GOT3 (cell line): ENCODE measurements around the gene B3GAT1.
"Not testable (repeated sequence)": the region's sequence is repeated elsewhere in the genome, so short reads cannot be mapped to it uniquely, and the experiment has no call there.

Experiments
- DNase-seq: peaks from one replicate; lab custom pipeline; 2025; ENCODE audit warnings: mixed read lengths; lab: John Stamatoyannopoulos, UW

The B3GAT1 gene

DNA sequence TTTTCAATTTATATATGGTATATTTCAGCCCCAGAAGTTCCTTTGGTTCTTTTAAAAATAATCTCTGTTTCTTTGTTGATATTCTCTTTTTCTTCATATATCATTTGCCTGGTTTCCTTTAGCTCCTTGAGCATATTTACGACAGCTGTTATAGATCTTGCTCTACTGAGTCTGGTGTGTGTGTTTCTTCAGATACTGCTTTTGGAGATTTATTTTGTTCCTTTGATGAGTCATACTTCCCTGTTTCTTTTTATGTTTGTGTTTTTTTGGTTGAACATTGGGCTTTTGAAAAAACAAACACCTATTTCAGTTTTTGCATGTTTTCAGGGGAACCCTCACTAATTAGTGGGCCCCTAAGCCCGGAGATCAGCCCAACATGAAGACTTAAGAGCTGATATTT lies 56.9 kb downstream of the B3GAT1 start:
- DNase-seq = no peak

DNA sequence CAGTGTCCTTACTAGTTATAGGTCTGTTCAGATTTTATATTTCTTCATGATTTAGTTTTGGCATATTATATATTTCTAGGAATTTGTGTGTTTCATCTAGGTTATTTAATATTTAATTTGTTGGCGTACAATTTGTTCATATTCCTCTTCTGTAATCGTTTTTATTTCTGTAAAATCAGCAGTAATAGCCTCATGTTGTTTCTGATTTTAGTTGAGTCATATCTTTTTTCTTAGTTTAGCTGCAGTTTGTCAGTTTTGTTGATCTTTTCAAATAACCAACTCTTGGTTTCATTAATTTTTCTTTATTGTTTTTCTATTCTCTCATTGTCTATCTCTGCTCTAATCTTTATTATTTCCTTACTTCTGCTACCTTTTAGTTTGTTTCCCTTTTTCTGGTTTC lies 59.9 kb downstream of the B3GAT1 start:
- no peak for DNase-seq

DNA sequence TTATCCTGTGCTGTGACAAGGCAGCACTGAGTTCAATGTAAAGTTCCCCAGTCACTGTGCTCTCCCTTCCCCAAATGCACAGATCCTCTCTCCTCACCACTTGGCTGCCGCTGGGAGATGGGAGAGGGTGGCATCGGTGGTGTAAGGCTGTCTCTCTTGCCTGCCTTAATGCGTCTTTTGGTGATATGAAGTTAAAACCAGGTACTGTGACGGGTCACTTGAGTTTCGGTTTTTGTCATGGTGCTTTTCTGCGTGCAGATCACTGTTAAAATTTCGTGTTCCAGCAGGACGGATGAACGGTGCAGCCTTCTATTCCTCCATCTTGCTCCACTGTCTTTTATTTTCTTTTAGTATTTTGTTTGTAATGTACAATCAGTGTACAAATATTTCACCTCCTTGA lies 61.7 kb downstream of the B3GAT1 start:
- DNase-seq = no peak

DNA sequence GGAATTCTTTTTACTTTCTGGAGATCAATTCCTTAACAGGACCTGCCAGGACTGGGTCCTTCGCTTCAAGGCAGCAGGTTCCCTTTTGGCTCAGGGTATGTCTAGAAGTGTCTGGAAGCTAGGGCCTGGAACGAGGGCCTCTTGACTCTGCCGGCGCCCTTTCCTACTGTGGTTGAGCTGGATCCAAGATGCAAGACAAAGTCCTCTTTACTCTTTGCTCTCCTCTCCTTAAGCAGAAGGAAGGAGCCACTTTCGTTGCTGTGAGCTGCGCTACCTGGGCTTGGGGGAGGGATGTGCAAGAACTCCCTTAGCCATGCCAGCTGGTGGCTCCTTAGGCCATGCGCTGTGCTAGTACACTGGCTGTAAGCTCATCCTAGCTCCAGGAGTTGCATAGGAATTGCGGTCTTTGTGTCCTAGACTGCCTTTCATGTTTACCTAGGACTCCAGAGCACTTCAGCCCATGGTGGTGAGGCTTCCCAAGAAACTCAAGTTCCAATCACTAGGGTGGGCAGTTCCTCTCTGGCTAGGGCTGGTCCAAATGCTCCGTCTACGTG lies 62.2 kb downstream of the B3GAT1 start:
- no peak for DNase-seq

DNA sequence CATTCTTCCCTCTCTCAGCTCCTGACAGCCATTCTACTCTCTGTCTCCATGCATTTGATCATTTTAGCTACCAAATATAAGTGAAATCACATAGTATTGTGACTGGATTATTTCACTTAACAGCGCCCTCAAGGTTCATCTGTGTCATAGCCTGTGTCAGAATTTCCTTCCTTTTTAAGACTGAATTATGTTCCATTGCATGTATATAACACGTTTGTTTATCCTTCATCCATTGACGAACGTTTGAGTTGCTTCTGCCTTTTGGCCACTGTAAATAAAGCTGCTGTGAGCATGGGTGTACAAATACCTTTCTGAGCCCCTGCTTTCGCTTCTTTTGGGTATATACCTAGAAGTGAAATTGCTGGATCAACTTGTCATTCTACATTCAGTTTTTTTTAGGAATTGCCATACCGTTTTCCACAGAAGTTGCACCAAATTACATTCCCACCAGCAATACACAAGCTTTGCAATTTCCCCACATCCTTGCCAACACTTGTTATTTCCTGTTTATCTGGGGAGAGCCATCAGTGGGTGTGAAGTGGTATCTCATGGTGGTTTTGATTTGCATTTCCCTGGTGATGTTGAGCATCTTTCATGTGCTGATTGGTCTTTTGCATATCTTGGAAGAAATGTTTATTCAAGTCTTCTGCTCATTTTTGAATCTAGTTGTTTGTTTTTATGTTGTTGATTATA lies 62.8 kb downstream of the B3GAT1 start:
- no peak for DNase-seq

DNA sequence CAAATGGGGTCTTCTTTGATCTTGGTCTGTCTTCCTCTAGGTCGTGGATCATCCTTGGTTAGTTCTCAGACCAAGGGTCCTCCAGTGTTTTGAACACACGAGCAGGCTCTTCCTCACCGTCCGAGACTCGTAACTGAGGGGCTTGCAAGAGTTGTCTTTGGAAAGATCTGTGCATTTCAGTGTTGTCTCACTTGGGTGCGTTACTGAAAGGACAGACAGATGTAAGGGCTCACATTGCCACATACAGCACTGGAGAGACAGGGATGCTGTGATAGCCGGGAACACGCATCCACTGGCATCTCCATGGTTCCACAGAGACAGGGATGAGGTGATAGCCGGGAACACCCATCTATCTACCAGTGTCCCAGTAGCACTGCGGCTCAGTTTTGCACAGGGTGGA lies 64.6 kb downstream of the B3GAT1 start:
- DNase-seq = no peak

DNA sequence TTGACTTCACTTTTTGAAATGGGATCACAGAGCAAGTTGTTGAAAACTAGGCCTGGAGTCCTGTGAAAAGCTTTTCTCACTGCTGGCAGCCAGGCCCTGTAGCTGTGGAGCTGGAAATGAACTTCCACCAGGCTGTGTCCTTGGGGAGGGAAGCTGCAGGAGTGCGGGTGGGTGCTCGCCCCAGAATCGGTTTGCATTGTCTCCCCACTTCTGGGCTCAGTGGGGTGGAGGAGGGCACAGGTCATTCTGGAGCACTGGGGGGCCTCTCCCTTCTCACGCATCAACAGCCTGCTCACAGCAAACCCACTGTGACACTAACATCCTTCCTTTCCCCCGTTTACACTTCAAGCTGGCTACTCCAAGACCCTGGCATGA lies 65.1 kb downstream of the B3GAT1 start:
- DNase-seq = no peak

DNA sequence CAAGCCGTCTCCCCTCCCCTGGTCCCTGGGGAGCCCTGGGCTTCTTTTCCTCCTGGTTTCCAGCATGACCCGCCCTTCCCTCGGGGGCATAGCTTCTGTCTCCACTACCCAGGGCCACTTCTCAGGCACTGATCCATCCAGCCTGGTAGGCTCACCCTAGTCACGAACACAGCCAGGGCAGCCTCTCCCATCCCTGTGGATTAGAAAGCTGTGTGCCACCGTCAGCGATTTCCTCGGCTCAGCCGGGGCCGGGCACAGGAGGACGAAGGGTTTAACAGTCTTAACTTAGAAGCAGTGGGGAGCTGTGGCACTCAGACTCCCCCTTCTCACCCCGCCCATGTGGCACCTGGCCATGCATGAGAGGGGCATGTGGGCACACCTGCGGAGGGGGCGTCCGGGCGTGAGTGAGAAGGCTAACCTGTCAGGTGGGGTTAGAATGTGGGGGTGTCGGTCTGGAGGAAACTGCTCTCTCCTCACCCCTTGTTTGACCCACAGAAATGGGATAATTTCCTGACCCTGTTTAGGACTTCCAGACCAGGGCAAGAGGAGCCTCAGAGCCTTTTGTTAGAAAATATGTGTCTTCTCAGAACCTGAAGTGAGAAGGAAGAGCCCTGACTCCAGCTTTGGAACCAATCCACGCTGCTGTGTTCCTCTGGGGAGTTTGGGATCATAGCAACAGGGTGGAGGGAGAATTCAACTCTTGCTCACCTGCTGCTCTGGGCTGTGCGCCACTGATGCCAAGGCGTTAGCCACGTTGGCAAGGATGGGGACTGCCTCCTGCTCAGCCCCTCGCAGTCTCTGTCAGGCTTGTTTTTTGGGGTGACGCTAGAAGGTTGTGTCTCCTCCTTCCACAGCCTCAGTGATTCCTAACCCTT lies 65.7 kb downstream of the B3GAT1 start:
- DNase-seq = no peak

DNA sequence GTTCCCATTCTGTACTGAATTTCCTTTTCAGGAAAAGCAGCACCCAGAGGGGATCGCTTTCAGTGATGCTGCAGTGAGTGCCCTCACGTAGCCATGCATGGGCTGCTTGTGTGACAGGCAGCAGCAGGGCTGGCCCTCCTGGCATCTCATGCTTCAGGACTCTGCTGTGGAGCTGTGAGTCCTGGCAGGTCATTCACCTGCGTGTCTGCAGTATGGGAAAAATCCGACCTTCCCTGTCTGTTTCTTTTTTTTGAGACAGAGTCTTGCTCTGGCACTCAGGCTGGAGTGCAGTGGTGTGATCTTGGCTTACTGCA lies 66.8 kb downstream of the B3GAT1 start:
- no peak for DNase-seq

DNA sequence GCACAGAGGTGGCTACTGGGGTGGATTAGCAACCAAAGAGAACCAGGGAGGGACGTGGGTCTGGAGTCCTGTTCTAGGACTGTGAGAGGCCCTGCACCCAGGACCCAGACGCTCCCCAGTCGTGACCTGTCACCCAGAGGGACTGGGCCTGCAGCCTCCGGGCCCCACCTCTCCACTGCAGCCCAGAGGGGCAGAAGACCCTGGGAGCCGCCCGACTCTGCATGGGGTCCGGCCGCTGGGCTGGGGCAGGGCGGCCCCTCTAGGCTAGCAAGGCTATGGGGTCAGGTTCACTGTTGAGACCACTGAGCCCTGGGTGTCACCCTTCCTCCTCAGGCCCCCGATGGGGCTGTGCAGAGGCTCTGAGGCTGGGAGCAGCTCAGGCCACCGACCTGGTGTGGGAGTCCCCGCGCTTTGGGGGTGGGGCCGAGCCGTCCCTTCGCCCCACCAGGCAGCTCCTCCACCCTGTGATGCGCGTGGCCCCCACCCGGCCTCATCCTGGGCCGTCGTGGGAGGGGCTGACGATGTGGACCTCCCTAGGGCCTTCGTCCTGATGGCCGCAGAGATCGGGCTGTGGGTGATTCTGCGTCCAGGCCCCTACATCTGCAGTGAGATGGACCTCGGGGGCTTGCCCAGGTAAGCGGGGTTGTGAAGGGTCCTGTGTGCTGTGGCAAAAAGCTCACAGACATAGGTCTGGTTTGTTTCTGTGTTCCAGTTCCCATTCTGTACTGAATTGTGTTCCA lies 67.4 kb downstream of the B3GAT1 start:
- not testable (repeated sequence) for DNase-seq

DNA sequence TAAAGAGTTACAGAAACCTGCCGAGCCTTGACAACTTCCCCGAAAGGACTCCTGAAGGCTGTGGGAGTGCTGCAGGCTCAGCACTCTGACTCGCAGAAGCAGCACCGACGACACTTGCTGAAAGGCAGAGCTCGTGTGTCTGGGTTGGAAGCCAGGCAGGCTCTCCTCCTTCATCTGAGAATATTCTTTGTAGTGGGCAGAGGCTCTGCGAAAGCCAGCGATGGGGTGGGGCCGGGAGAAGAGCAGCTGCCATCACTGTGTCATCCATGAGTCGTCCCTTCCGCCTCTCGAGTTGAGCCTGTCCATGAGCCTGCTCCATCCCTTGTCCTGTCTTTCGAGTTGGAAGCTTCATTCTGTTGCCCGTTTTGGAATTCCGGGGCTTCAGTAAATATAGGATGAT lies 68.4 kb downstream of the B3GAT1 start:
- no peak for DNase-seq

DNA sequence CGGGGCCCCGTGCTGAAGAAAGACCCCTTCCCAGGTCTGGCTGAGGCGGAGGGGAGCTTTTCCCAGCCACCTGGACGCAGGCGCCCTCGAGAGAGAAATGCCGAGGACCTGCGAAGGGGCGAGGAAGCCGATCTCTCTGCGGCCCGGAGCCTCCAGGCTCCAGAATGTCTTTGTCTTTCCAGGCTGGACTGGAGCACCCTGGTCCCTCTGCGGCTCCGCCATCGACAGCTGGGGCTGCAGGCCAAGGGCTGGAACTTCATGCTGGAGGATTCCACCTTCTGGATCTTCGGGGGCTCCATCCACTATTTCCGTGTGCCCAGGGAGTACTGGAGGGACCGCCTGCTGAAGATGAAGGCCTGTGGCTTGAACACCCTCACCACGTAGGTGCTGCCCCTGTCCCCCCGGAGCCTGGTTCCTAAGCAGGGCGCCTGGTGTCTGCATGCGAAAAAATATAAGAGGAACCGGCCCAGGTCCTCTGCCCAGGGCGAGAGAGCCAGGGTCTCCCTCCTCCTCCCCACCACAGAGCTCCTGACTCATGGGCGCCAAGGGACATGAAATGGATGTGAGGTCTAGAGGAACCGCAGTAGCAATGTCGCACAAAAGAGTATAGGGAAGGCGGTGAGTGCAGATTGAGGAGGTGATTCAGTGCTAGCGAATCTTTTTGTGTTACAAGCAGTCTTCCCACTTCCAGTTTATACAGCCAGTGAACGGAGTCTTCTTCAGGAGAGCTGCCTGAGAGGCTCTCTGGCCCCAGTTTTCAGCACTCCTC lies 69.3 kb downstream of the B3GAT1 start:
- no peak for DNase-seq

DNA sequence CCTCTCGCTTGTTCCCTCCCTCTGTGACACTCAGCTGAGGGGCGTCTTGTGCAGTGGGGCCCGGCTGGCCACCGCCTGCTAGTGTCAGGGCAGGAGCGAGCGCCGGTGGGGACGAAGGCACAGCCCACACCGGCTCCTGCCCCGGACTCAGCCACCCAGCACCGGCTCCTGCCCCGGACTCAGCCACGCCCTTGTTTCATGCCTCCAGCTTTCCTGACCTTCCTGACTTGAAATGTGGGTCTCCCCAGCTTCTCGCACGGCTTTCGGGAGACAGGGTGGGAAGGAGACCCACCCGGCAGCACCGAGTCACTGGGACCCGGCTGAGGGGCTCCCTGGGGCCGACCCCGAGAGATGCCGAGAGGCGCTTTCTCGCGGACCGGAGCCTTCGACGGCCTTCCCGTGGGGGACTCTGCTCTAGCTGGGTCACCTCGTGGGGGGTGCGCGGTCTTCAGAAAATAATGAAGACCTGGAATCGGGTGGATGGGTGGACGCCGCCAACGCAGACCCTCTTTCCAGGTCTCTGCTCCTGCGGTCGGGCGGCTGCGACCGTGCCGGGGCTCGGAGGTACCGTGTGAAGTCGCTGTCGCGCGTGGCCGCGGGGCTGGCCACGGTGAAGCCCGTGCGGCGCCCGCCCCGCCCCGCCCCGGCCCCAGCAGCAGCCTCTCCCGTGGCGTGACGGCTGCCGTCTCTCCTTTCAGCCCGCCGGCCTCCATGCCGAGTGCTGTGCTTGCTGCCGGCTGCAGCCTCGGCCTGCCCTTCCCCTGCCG lies 70.1 kb downstream of the B3GAT1 start:
- DNase-seq = no peak

DNA sequence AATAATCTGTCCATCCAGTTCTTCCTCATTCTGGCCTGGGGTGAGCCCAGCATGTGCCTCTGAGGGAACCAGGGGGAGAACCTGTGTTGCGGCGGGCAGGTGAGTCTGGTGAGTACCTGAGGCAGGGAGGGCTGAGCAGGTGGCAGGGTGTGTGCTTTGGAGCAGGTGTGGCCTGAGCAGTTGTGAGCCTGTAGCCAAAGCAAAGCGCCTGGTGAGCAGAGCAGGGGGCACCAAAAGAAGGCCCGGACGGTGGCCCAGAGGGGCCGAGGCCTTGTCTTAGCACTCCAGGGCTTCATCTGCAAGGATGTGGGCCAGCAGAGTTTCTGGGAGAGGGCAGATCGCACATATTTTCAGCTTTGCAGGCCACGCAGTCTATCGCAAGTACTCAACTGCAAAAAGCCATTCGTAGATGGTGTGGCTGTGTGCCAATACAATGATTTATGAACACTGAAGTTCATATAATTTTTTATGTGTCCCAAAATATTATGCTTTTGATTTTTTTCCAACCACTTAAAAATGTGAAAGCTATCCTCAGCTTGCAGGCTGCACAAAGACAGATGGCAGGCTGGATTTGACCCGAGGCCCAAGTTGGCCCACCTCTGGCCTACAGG lies 71.6 kb downstream of the B3GAT1 start:
- DNase-seq = no peak

DNA sequence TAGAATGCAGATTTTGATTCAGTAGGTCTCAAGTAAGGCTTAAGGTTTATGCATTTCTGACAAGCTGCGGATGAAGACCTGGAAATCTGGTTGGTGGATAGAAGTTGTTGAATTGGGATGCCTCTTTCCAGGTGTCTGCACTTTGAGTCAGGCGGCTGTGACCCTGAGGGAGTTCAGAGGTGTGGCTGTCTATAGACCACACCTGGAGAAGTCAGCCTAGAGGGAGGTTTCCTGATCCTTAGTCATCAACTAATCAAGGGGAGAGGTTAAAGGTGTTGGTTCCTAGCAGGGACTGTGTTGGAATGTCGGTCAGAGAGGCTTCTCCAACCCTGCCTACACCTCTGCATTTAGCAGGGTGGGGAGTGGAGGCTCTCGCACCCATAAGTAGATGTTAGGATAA lies 72.3 kb downstream of the B3GAT1 start:
- DNase-seq = no peak

DNA sequence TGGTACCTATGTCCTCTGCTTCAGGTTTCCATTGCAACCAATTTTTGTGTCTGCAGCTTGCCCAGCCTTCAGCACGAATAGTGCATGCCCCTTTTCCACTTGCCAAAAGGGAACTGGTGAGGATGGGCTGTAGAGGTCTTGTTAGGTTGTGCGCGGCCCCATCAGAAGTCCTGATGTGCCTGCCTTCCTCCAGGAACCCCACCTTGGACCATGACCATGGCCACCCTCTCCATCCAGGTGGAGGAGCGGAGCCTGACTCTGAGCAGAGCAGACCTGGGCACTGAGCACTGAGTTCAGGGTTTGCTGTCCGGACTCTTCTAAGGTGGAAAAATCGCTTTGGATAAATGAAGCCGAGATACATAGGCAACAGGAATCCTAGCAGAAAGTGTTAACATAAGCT lies 73.4 kb downstream of the B3GAT1 start:
- no peak for DNase-seq

DNA sequence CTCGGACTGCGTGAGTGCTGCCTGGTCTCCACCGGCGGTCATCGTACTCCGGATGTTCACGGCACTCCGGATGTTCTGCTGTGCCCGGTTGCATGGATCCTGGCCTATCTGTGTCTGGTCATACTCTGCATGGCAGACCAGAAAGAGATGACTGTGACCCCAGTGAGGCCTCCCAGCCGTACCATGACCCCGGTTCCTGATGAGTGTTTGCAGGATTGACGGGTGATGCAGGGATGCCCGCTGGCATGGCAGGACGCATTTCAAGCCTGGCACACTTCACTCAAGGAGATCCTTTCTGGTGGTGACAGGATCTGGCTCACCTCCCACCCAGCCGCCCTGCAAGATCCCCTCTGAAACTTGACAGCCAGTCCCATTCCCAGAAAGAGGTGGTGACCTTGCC lies 74.0 kb downstream of the B3GAT1 start:
- no peak for DNase-seq

DNA sequence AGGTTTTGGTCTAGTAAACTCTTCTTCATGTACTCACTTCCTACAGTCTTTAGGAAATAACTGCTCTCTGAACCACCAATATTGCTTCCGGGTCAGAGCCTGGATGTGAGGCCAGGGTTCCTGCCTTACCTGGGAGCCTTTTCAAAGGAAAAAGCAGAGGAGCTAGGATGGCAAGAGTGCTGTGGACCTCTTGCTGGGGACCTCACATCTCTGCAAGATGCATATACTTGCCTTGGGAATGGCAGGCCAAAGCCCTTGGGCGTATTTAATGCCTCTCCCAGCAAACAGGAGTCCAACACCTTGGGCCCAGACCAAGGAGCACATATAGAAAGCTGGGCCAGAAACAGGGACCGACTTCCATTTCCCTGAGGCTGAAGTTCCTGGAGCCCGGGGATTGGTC lies 75.0 kb downstream of the B3GAT1 start:
- DNase-seq = no peak

DNA sequence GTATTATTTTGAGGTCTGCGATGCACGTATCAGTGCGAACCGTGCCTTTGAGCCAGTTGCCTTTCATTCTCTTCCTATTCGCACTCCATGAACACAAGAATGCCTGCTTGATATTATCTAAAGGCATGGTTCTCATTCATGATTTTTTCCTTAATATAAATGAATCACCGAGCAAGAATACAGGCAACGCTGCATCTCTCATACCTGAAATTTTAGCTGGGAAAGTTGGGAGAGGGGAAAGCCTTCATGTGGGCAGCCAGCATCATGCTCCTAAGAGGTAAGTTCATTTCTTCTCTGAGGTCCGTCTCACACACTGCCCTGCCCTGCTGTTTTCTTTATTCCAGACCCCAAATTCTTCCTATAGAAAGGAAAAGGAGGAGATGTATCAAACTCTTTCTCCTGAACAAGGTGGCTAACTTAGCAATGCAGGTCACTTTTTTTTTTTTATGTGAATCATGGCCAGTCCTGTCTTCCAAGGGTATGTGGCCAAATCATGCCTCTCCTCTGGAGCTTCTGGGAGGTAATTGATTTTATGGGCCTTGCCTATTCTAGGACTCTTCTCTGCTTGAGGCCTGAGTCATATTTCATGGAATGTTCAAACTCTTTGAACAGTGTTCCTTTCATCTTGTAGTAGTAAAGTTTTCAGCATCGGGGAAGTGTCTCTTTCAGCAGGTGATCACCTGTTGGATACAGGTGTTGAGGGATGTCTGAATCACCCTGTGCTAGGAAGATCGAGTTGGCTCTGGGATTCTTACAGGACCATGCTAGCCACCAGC lies 77.1 kb downstream of the B3GAT1 start:
- DNase-seq = no peak

DNA sequence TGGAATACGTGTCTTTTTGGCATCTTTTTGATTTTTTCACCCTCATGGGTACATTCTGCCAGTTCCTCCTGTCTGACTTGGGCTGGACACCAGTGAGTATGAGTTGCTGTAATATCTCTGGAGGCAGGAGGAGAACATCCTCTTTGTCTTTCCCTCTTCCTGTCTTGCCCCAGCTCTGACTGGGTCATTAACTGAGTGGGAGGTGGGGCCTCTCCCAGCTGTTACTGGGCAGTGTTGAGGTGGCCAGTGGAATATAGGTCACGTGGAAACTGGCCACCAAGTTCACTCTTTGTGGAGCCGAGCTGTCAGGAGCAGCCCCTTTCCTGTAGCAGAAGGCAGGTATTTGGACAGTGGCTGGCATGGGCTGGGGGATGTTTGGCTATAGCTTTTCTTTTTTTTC lies 78.1 kb downstream of the B3GAT1 start:
- no peak for DNase-seq
